Fibroblast of villous mesenchyme (primary cell): ENCODE data around the gene MRPL1. TPM values are rescaled to one million over a fixed set of nuclear protein-coding genes. Genes with fewer than 3 reads are reported as not detected.

Experiments used
- DNase-seq: peaks from one replicate; pipeline ENCODE4 v3.0.0-alpha.2; 2010; ENCODE audit warnings: low read depth
- H3K4me3 ChIP-seq: 2 replicates; pipeline ENCODE4 v1.5.1; 2011; ENCODE audit warnings: low read depth, mild to moderate bottlenecking, low read length
- CTCF ChIP-seq: IDR thresholded peaks from 2 replicates; pipeline ENCODE4 v1.5.1; 2012; ENCODE audit warnings: low read depth, mild to moderate bottlenecking, low read length; ENCODE audit not compliant: insufficient read depth
- small RNA-seq: library from RNA; depleted of rRNA; stranded (forward); fragments of <200 nt; gene quantifications from one replicate; pipeline ENCODE3, GENCODE V24; 2012
- total RNA-seq: library from RNA; depleted of rRNA; stranded (reverse); fragments of >200 nt; gene quantifications from 2 replicates; pipeline ENCODE4 v1.2.3, GENCODE V29; 2012

MRPL1 gene
- total RNA-seq, 1 donor: 42.3 TPM

- no peak for DNase-seq
- no peak overlapping the region for H3K4me3 ChIP-seq
- TF ChIP-seq CTCF: no peak
Observed at GRCh38 chr4:78001531-78001930, 138.9 kb downstream of the MRPL1 start.

- no peak for DNase-seq
- H3K4me3 ChIP-seq: no peak overlapping the region
- TF ChIP-seq CTCF: no peak
Observed at GRCh38 chr4:78002260-78002659, 139.6 kb downstream of the MRPL1 start.

Small RNA genes within 50 kb of the gene (small RNA-seq; reads per million reads assigned to genes)
- gene AC112225.1: not detected

Other genes starting within 250 kb of the MRPL1 start
- gene CNOT6L, start 43.5 kb upstream of the MRPL1 start, total RNA-seq: 13.5 and 14.2 TPM in 2 replicates
- gene FRAS1, start 194.5 kb downstream of the MRPL1 start, total RNA-seq: 0.97 and 1.3 TPM in 2 replicates